ENCODE measurements around the gene RASL11A. TPM values are rescaled to one million over a fixed set of nuclear protein-coding genes. Genes with fewer than 3 reads are reported as not detected.

Gene RASL11A
- total RNA-seq, 1 donor from 2014 or later = 5.7 TPM

- no peak overlapping the region for H3K9ac ChIP-seq (ENCODE audit: low read depth in 1 of 3, low read length in 3 of 3)
- no peaks in the 10 kb centered on the region for H3K9me3 ChIP-seq (ENCODE audit: control insufficient read depth in 3 of 3, low read length in 3 of 3)
- H3K4me3 ChIP-seq (ENCODE audit: low read length in 3 of 3) = no peak overlapping the region
- no peaks in the 10 kb centered on the region for H3K27me3 ChIP-seq (ENCODE audit: control insufficient read depth in 3 of 3, insufficient read depth in 3 of 3, low read length in 3 of 3)
- H3K27ac ChIP-seq (ENCODE audit: low read depth, low read length) = no peak overlapping the region
- H3K36me3 ChIP-seq (ENCODE audit: control insufficient read depth in 3 of 3, insufficient read depth in 3 of 3, low read length in 3 of 3) = peaks cover 0 to 3% (median 0%) of the 10 kb centered on the region in 3 donors
- peaks cover 0 to 3% (median 3%) of the 10 kb centered on the region in 3 donors for H3K4me1 ChIP-seq (ENCODE audit: control insufficient read depth in 3 of 3, insufficient read depth in 3 of 3, low read length in 3 of 3)
These were observed 6.0 kb upstream of the RASL11A start for GRCh38 chr13:27264648-27265047.

DNA sequence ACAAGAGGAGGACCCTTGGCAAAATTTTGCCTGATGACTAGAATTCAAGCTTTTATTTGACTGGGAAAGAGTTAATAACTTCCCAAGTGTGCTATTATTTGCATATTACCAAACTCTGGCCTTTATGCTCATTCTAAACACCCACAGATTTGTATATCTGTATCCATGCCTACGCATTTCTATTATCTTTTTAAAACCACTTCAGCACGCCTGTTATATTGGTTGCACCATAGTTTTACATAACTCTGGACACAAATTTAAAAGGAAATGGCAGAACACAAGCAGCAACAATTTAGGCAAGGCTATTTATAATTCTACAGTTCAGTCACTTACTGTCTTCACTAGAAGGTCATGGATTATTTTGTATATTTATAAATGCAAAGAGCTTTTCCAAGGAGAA, 3.7 kb upstream of the RASL11A start:
- Histone ChIP-seq H3K36me3 (ENCODE audit: control insufficient read depth in 3 of 3, insufficient read depth in 3 of 3, low read length in 3 of 3) (no peaks in the 10 kb centered on the region), H3K27ac (ENCODE audit: low read depth, low read length) (no peak overlapping the region), H3K4me1 (ENCODE audit: control insufficient read depth in 3 of 3, insufficient read depth in 3 of 3, low read length in 3 of 3) (peaks cover 5 to 15% (median 11%) of the 10 kb centered on the region in 3 donors), H3K27me3 (ENCODE audit: control insufficient read depth in 3 of 3, insufficient read depth in 3 of 3, low read length in 3 of 3) (no peaks in the 10 kb centered on the region), H3K9ac (ENCODE audit: low read depth in 1 of 3, low read length in 3 of 3) (no peak overlapping the region), H3K4me3 (ENCODE audit: low read length in 3 of 3) (no peak overlapping the region), H3K9me3 (ENCODE audit: control insufficient read depth in 3 of 3, low read length in 3 of 3) (no peaks in the 10 kb centered on the region)

DNA sequence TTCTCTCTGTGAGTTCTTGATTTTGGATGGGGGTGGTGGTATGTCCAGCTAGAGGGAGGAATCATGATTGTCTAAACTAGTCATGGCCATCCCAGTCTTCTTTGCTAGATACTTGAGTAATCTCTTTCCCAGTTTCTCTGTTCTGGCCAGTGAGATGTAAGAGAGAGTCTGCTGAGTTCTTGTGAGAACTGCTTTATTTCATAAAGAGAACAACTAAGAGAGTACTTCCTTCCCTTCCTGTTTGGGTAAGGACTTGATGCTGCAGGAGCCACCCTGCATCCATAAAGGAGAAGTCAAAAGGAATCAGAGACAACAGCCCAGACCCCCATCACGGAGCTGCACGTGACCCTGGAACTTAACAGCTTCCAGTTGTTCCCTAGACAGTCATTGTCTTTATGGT, 3.0 kb upstream of the RASL11A start:
- peaks cover 5 to 13% (median 11%) of the 10 kb centered on the region in 3 donors for H3K4me1 ChIP-seq (ENCODE audit: control insufficient read depth in 3 of 3, insufficient read depth in 3 of 3, low read length in 3 of 3)
- H3K27me3 ChIP-seq (ENCODE audit: control insufficient read depth in 3 of 3, insufficient read depth in 3 of 3, low read length in 3 of 3) = no peaks in the 10 kb centered on the region
- no peaks in the 10 kb centered on the region for H3K36me3 ChIP-seq (ENCODE audit: control insufficient read depth in 3 of 3, insufficient read depth in 3 of 3, low read length in 3 of 3)
- no peak overlapping the region for H3K4me3 ChIP-seq (ENCODE audit: low read length in 3 of 3)
- no peak overlapping the region for H3K9ac ChIP-seq (ENCODE audit: low read depth in 1 of 3, low read length in 3 of 3)
- no peaks in the 10 kb centered on the region for H3K9me3 ChIP-seq (ENCODE audit: control insufficient read depth in 3 of 3, low read length in 3 of 3)
- no peak overlapping the region for H3K27ac ChIP-seq (ENCODE audit: low read depth, low read length)

DNA sequence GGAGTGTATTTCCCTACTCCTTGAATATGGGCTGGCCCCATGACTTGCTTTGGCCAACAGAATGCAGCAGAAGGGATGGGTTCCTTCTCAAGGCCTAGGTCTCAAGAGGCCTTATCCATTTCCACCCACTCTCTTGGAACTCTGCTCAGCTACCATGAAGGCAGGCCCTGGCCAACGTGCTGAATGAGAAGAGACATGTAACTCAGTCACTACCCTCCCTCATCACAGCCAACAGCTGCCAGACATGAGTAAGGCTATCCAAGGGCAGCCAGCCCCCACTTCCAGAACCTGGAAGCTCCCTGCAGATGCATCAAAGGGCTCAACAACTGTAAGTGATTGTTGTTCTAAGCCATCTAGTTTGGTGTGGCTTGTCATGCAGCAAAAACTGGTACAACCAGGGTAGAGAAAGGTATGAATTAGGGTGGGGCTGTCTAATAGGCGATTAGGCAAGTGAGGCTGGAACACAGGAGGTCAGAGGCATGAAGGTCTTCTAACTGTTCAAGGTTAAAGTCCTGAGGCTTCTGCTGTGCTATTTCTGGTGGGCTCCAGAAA, 1.4 kb upstream of the RASL11A start:
- H3K4me1 ChIP-seq (ENCODE audit: control insufficient read depth in 3 of 3, insufficient read depth in 3 of 3, low read length in 3 of 3) = peaks cover 5 to 18% (median 13%) of the 10 kb centered on the region in 3 donors
- no peak overlapping the region for H3K4me3 ChIP-seq (ENCODE audit: low read length in 3 of 3)
- H3K27me3 ChIP-seq (ENCODE audit: control insufficient read depth in 3 of 3, insufficient read depth in 3 of 3, low read length in 3 of 3) = no peaks in the 10 kb centered on the region

DNA sequence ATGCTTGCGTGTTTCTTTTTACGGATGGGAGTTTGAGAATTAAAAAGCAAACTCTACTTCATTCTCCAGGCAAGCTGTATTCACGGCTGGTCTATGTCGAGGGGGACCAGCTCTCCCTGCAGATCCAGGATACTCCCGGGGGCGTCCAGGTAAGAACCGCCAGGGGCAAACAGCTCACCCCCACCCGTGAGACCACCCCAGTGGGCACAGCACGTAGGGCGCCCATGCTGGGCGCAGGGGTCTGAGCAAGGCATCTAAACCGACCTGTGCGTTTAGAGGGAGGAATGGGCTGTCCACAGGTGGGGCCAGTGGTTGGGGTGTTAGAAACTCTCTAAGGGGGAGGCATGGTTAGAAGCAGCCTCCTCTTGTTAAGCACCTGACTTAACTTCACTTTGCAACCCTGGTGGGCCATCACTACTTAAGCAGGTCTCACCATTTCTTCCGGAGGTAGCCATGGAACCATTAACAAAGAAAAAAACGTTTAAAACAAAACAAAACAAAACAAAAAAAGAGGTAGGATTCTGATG, 1.0 kb downstream of the RASL11A start:
- peak overlapping the region; percentile 78 for H3K27ac ChIP-seq (ENCODE audit: low read depth, low read length)
- no peaks in the 10 kb centered on the region for H3K27me3 ChIP-seq (ENCODE audit: control insufficient read depth in 3 of 3, insufficient read depth in 3 of 3, low read length in 3 of 3)
- no peaks in the 10 kb centered on the region for H3K9me3 ChIP-seq (ENCODE audit: control insufficient read depth in 3 of 3, low read length in 3 of 3)
- H3K4me3 ChIP-seq (ENCODE audit: low read length in 3 of 3) = peak overlapping the region; percentile 86
- no peaks in the 10 kb centered on the region for H3K36me3 ChIP-seq (ENCODE audit: control insufficient read depth in 3 of 3, insufficient read depth in 3 of 3, low read length in 3 of 3)
- H3K9ac ChIP-seq (ENCODE audit: low read depth in 1 of 3, low read length in 3 of 3) = peak overlapping the region; percentile 71 to 87 (median 80)
- peaks cover 9 to 18% (median 15%) of the 10 kb centered on the region in 3 donors for H3K4me1 ChIP-seq (ENCODE audit: control insufficient read depth in 3 of 3, insufficient read depth in 3 of 3, low read length in 3 of 3)

More for the DNA sequence above, 1.4 kb upstream of the RASL11A start:
- H3K9me3 ChIP-seq (ENCODE audit: control insufficient read depth in 3 of 3, low read length in 3 of 3) = no peaks in the 10 kb centered on the region
- H3K27ac ChIP-seq (ENCODE audit: low read depth, low read length) = no peak overlapping the region
- no peak overlapping the region for H3K9ac ChIP-seq (ENCODE audit: low read depth in 1 of 3, low read length in 3 of 3)
- H3K36me3 ChIP-seq (ENCODE audit: control insufficient read depth in 3 of 3, insufficient read depth in 3 of 3, low read length in 3 of 3) = no peaks in the 10 kb centered on the region

DNA sequence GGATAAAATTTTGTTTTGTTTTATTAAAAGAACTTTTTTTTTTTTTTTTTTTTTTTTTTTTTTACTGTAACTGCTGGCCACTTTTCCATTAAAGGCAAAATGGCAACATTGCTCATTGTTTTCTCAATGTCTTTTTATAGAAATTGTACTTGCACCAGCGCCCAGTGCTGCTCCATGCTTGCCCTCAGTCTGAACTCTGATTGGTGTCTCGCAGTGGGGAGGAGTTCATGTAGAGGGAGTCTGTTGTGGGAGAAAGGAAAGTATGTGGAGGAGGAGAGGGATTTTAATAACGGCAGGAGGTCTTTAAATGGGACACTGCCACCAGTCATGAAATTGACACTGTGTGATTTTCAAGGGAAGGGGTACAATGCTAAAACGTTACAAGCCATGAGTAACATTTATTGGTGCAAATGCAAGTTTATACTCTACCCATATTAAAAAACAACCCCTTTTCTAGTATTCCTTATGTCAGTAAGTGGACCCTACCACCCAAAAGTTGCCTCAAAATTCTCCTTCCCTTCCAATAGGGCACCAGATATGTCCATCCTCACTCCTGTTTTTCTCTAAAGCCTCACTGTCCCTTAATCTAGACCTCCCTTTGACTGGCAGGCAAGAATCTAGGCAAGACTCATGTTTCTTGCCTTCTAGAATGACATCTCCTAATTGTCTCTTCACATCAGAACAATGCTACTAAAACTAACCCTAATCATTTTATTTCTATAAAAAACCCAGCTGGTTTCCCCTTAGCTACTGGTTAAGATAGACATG, 3.2 kb downstream of the RASL11A start:
- no peak overlapping the region for H3K4me3 ChIP-seq (ENCODE audit: low read length in 3 of 3)
- peaks cover 9 to 18% (median 15%) of the 10 kb centered on the region in 3 donors for H3K4me1 ChIP-seq (ENCODE audit: control insufficient read depth in 3 of 3, insufficient read depth in 3 of 3, low read length in 3 of 3)
- no peaks in the 10 kb centered on the region for H3K36me3 ChIP-seq (ENCODE audit: control insufficient read depth in 3 of 3, insufficient read depth in 3 of 3, low read length in 3 of 3)
- no peaks in the 10 kb centered on the region for H3K9me3 ChIP-seq (ENCODE audit: control insufficient read depth in 3 of 3, low read length in 3 of 3)
- H3K9ac ChIP-seq (ENCODE audit: low read depth in 1 of 3, low read length in 3 of 3) = no peak overlapping the region
- no peaks in the 10 kb centered on the region for H3K27me3 ChIP-seq (ENCODE audit: control insufficient read depth in 3 of 3, insufficient read depth in 3 of 3, low read length in 3 of 3)
- peak overlapping the region; percentile 54 for H3K27ac ChIP-seq (ENCODE audit: low read depth, low read length)

DNA sequence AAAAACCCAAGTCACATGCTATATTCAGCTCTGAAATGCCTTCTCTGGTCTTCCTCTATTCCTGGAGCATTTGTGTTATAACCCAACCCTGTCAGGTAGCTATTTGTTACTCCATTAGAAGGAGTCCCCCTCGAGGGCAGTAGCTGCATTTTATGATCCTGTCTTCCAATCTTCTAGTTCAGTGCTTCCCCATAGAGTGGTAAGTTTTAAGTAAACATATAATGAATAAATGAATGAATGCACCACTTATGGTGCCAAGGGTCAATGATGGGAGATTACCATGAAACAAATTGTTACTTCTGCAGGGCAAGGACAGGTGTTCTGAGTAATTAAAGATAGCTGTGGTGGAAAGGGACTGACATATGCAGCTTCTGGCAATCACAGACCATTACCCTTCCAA, 4.0 kb downstream of the RASL11A start:
- no peak overlapping the region for H3K4me3 ChIP-seq (ENCODE audit: low read length in 3 of 3)
- H3K27me3 ChIP-seq (ENCODE audit: control insufficient read depth in 3 of 3, insufficient read depth in 3 of 3, low read length in 3 of 3) = no peaks in the 10 kb centered on the region
- H3K9me3 ChIP-seq (ENCODE audit: control insufficient read depth in 3 of 3, low read length in 3 of 3) = no peaks in the 10 kb centered on the region
- H3K36me3 ChIP-seq (ENCODE audit: control insufficient read depth in 3 of 3, insufficient read depth in 3 of 3, low read length in 3 of 3) = no peaks in the 10 kb centered on the region
- no peak overlapping the region for H3K9ac ChIP-seq (ENCODE audit: low read depth in 1 of 3, low read length in 3 of 3)
- H3K4me1 ChIP-seq (ENCODE audit: control insufficient read depth in 3 of 3, insufficient read depth in 3 of 3, low read length in 3 of 3) = peaks cover 9 to 18% (median 15%) of the 10 kb centered on the region in 3 donors
- H3K27ac ChIP-seq (ENCODE audit: low read depth, low read length) = no peak overlapping the region

DNA sequence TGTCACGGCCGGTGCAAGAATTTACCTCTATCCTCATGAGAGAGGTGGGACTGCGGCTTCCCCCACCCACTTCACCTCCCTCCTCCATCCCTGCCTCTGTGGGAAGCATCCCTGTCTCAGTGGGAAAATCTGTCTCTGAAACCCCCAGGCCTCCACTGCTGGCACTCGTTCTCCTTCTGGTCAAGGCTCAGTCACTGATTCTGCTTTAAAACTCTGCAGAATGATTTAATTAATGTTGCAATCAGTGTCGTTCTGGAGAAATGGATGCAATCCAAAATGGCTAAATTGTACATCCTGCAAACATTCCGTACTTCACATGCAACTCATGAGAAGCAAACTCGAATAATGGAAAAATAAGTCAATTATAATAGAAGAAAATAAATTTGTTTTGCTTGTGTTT, 5.6 kb downstream of the RASL11A start:
- Histone ChIP-seq H3K9me3 (ENCODE audit: control insufficient read depth in 3 of 3, low read length in 3 of 3) (no peaks in the 10 kb centered on the region), H3K36me3 (ENCODE audit: control insufficient read depth in 3 of 3, insufficient read depth in 3 of 3, low read length in 3 of 3) (no peaks in the 10 kb centered on the region), H3K4me3 (ENCODE audit: low read length in 3 of 3) (no peak overlapping the region), H3K9ac (ENCODE audit: low read depth in 1 of 3, low read length in 3 of 3) (no peak overlapping the region), H3K4me1 (ENCODE audit: control insufficient read depth in 3 of 3, insufficient read depth in 3 of 3, low read length in 3 of 3) (peaks cover 9 to 12% (median 9%) of the 10 kb centered on the region in 3 donors), H3K27me3 (ENCODE audit: control insufficient read depth in 3 of 3, insufficient read depth in 3 of 3, low read length in 3 of 3) (no peaks in the 10 kb centered on the region), H3K27ac (ENCODE audit: low read depth, low read length) (no peak overlapping the region)

DNA sequence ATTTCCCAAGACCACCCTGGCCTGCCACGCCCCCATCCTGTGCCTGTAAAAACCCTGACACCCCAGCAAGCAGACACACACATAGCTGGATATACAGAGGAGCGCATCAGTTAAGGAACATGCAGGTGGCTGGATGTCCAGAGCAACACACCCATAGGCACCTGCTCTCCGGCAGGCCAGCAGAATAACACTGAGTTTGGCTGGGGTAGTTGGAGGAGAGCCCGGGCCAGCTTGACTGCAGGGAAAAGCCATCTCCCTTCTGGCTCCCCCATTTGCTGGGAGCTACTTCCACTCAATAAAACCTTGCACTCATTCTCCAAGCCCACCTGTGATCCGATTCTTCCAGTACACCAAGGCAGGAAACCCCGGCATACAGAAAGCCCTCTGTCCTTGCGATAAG, 8.9 kb downstream of the RASL11A start:
- Histone ChIP-seq H3K9ac (ENCODE audit: low read depth in 1 of 3, low read length in 3 of 3) (no peak overlapping the region), H3K27ac (ENCODE audit: low read depth, low read length) (no peak overlapping the region), H3K4me3 (ENCODE audit: low read length in 3 of 3) (no peak overlapping the region), H3K9me3 (ENCODE audit: control insufficient read depth in 3 of 3, low read length in 3 of 3) (no peaks in the 10 kb centered on the region), H3K4me1 (ENCODE audit: control insufficient read depth in 3 of 3, insufficient read depth in 3 of 3, low read length in 3 of 3) (peaks cover 0 to 3% (median 2%) of the 10 kb centered on the region in 3 donors), H3K27me3 (ENCODE audit: control insufficient read depth in 3 of 3, insufficient read depth in 3 of 3, low read length in 3 of 3) (no peaks in the 10 kb centered on the region), H3K36me3 (ENCODE audit: control insufficient read depth in 3 of 3, insufficient read depth in 3 of 3, low read length in 3 of 3) (no peaks in the 10 kb centered on the region)

DNA sequence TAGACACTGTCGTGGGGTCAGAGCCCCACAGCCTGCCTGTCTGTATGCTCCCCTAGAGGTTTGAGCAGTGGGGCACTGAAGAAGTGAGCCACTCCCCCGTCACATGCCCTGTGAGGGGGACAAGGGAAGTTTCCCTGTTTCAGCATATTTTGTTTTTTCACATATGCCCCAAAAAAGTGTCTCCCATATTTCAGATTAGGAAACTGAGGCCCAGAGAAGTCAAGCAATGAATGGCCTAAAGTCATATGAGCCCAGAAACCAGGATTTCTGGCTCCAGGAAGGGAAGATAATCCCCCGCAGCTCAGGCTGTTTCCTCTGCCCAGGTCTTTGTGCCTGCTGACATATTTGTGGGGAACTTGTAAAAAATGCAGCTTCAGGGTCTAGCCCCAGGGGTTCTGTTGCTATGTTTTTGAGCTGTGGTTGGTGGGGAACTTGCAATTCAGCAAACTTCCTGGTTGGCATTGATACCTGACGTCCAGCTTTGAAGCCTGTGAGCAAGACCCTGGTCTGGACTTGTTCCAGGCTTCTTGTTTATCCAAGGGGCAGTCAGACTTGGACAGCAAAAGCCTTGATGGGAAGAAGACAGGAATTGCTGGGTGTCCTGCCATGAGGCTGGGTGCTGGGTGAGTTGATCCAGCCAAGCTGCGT, 9.5 kb downstream of the RASL11A start:
- H3K9me3 ChIP-seq (ENCODE audit: control insufficient read depth in 3 of 3, low read length in 3 of 3) = no peaks in the 10 kb centered on the region
- H3K27me3 ChIP-seq (ENCODE audit: control insufficient read depth in 3 of 3, insufficient read depth in 3 of 3, low read length in 3 of 3) = no peaks in the 10 kb centered on the region
- H3K36me3 ChIP-seq (ENCODE audit: control insufficient read depth in 3 of 3, insufficient read depth in 3 of 3, low read length in 3 of 3) = no peaks in the 10 kb centered on the region
- no peak overlapping the region for H3K9ac ChIP-seq (ENCODE audit: low read depth in 1 of 3, low read length in 3 of 3)
- no peak overlapping the region for H3K4me3 ChIP-seq (ENCODE audit: low read length in 3 of 3)
- H3K27ac ChIP-seq (ENCODE audit: low read depth, low read length) = no peak overlapping the region
- H3K4me1 ChIP-seq (ENCODE audit: control insufficient read depth in 3 of 3, insufficient read depth in 3 of 3, low read length in 3 of 3) = peaks cover 0 to 3% (median 2%) of the 10 kb centered on the region in 3 donors
